H1 (cell line): Measurements from ENCODE around the gene HMCES. TPM values are rescaled to one million over a fixed set of nuclear protein-coding genes. Genes with fewer than 3 reads are reported as not detected.
A peak's percentile ranks its signal among the peaks of the same experiment; 100 is the strongest.

Experiments
- CTCF ChIA-PET: fragments of 300-600 bp; sonication (Branson Sonifier 250); formaldehyde crosslinking; loops from one replicate; lab custom pipeline; 2021; ENCODE audit not compliant: partially characterized antibody; lab: Charles Lee
- POLR2A ChIA-PET: fragments of 300-600 bp; sonication (Branson Sonifier 250); formaldehyde crosslinking; loops from one replicate; lab custom pipeline; 2021; ENCODE audit warnings: inconsistent platforms; ENCODE audit not compliant: partially characterized antibody; lab: Charles Lee
- DNase-seq, 2 experiments: peaks; one replicate each; pipeline versions ENCODE4 v3.0.0 to v3.0.0-alpha.2; 2010 to 2022; ENCODE audit warnings: low spot score in 2 of 2, low read depth in 1 of 2, mixed read lengths in 1 of 2
- FAIRE-seq: peaks from 2 replicates; lab custom pipeline; 2011; peaks lifted over from hg19 to GRCh38; lab: Jason Lieb, UNC
- H2AFZ ChIP-seq: 2 replicates; pipeline ENCODE4 v1.8.1; 2012; ENCODE audit warnings: low read length, inconsistent platforms
- H2AK5ac ChIP-seq: 2 replicates; pipeline ENCODE4 v1.6.1; 2013; ENCODE audit warnings: low read depth, low read length
- H2BK120ac ChIP-seq: replicated peaks from 2 replicates; pipeline ENCODE3; 2013; ENCODE audit warnings: low read depth, low read length, inconsistent platforms
- H2BK12ac ChIP-seq: 2 replicates; pipeline ENCODE4 v1.6.1; 2013; ENCODE audit warnings: low read depth, low read length
- H2BK15ac ChIP-seq: 2 replicates; pipeline ENCODE4 v1.6.1; 2013; ENCODE audit warnings: low read length
- H2BK20ac ChIP-seq: 2 replicates; pipeline ENCODE4 v1.6.1; 2013; ENCODE audit warnings: low read length
- H2BK5ac ChIP-seq: 2 replicates; pipeline ENCODE4 v1.6.1; 2013; ENCODE audit warnings: low read depth, low read length
- H3K14ac ChIP-seq: 2 replicates; pipeline ENCODE4 v1.6.1; 2013; ENCODE audit warnings: inconsistent platforms; ENCODE audit not compliant: insufficient read length
- H3K18ac ChIP-seq: 2 replicates; pipeline ENCODE4 v1.6.1; 2013; ENCODE audit warnings: low read length; ENCODE audit errors: extremely low read depth
- H3K23ac ChIP-seq: 2 replicates; pipeline ENCODE4 v1.6.1; 2013; ENCODE audit warnings: inconsistent platforms; ENCODE audit not compliant: insufficient read length
- H3K23me2 ChIP-seq: 2 replicates; pipeline ENCODE4 v1.6.1; 2013; ENCODE audit warnings: low read depth, low read length
- H3K27ac ChIP-seq: 2 replicates; pipeline ENCODE4 v1.6.1; 2011; ENCODE audit warnings: low read depth, low read length, inconsistent platforms
- H3K27me3 ChIP-seq, 4 experiments: replicated peaks in 1 of 4; 1 replicate in 1 of 4; 2 replicates in 3 of 4; pipeline versions ENCODE4 v1.6.1 to v1.8.1; 2011 to 2013; ENCODE audit warnings: low read length in 3 of 4, mild to moderate bottlenecking in 3 of 4, inconsistent platforms in 2 of 4, mixed read lengths in 2 of 4, moderate library complexity in 1 of 4; ENCODE audit not compliant: control insufficient read depth in 3 of 4, insufficient read depth in 3 of 4; ENCODE audit errors: extremely low read depth in 1 of 4
- H3K36me3 ChIP-seq, 4 experiments: 2 replicates each; pipeline versions ENCODE4 v1.6.1 to v1.8.1; 2011 to 2013; ENCODE audit warnings: mild to moderate bottlenecking in 4 of 4, low read length in 3 of 4, moderate library complexity in 2 of 4, control low read depth in 1 of 4, inconsistent platforms in 1 of 4; ENCODE audit not compliant: insufficient read depth in 4 of 4, control insufficient read depth in 2 of 4
- H3K4ac ChIP-seq: replicated peaks from 2 replicates; pipeline ENCODE3; 2013; ENCODE audit warnings: low read length, low read depth, mixed read lengths, inconsistent platforms; ENCODE audit not compliant: insufficient read length
- H3K4me1 ChIP-seq, 4 experiments: replicated peaks in 1 of 4; 1 replicate in 1 of 4; 2 replicates in 3 of 4; pipeline versions ENCODE4 v1.6.1 to v1.8.1; 2011 to 2013; ENCODE audit warnings: low read length in 3 of 4, inconsistent platforms in 2 of 4, mixed read lengths in 1 of 4; ENCODE audit not compliant: insufficient read depth in 4 of 4, control insufficient read depth in 3 of 4
- H3K4me2 ChIP-seq, 2 experiments: 2 replicates each; pipeline versions ENCODE4 v1.6.1 to v1.8.1; 2011 to 2013; ENCODE audit warnings: low read depth in 2 of 2, low read length in 2 of 2, control low read depth in 1 of 2, inconsistent platforms in 1 of 2, mild to moderate bottlenecking in 1 of 2; ENCODE audit not compliant: insufficient read depth in 1 of 2
- H3K4me3 ChIP-seq, 4 experiments: fragments of 200-600, 300-600 bp in 1 of 4; sonication (generic), shearing (Covaris generic), sonication (Bioruptor Twin) in 1 of 4; 2 replicates each; pipeline versions ENCODE4 v1.5.1 to v1.8.1; 2011 to 2016; ENCODE audit warnings: low read length in 4 of 4, low read depth in 3 of 4, control low read depth in 2 of 4, inconsistent platforms in 2 of 4, mild to moderate bottlenecking in 2 of 4, mixed read lengths in 1 of 4, moderate library complexity in 1 of 4; ENCODE audit not compliant: insufficient read depth in 2 of 4; ENCODE audit errors: extremely low read depth in 1 of 4
- H3K56ac ChIP-seq: replicated peaks from 2 replicates; pipeline ENCODE3; 2013; ENCODE audit warnings: low read depth, mild to moderate bottlenecking, mixed read lengths, low read length, inconsistent platforms; ENCODE audit not compliant: insufficient read length
- H3K79me1 ChIP-seq: 2 replicates; pipeline ENCODE4 v1.6.1; 2013; ENCODE audit warnings: low read depth, low read length, control low read depth
- H3K79me2 ChIP-seq, 2 experiments: 2 replicates each; pipeline versions ENCODE4 v1.6.1 to v1.8.1; 2012 to 2013; ENCODE audit warnings: low read length in 2 of 2, mild to moderate bottlenecking in 2 of 2, inconsistent platforms in 1 of 2; ENCODE audit not compliant: insufficient read depth in 2 of 2, control insufficient read depth in 1 of 2
- H3K9ac ChIP-seq, 4 experiments: replicated peaks in 1 of 4; 1 replicate in 1 of 4; 2 replicates in 3 of 4; pipeline versions ENCODE4 v1.6.1 to v1.8.1; 2011 to 2013; ENCODE audit warnings: low read depth in 3 of 4, low read length in 3 of 4, control low read depth in 2 of 4, mild to moderate bottlenecking in 2 of 4, moderate library complexity in 2 of 4, inconsistent platforms in 1 of 4; ENCODE audit errors: extremely low read depth in 1 of 4
- H3K9me3 ChIP-seq, 2 experiments: 2 replicates each; pipeline versions ENCODE4 v1.6.1 to v1.8.1; 2012 to 2013; ENCODE audit warnings: mild to moderate bottlenecking in 2 of 2, moderate library complexity in 2 of 2, control low read depth in 1 of 2, inconsistent platforms in 1 of 2, low read depth in 1 of 2, low read length in 1 of 2, mixed read lengths in 1 of 2; ENCODE audit not compliant: insufficient read depth in 2 of 2
- H4K20me1 ChIP-seq, 2 experiments: replicated peaks in 1 of 2; 2 replicates each; pipeline versions ENCODE3 to v1.8.1; 2011 to 2013; ENCODE audit warnings: inconsistent platforms in 2 of 2, low read length in 2 of 2, mild to moderate bottlenecking in 1 of 2; ENCODE audit not compliant: insufficient read depth in 2 of 2, control insufficient read depth in 1 of 2
- H4K5ac ChIP-seq: 2 replicates; pipeline ENCODE4 v1.6.1; 2013; ENCODE audit warnings: low read length, low read depth, mixed read lengths, inconsistent platforms; ENCODE audit not compliant: insufficient read length
- H4K8ac ChIP-seq: 2 replicates; pipeline ENCODE4 v1.8.0; 2013; ENCODE audit warnings: mild to moderate bottlenecking, moderate library complexity, low read length, inconsistent platforms; ENCODE audit not compliant: insufficient read depth; ENCODE audit errors: extremely low read depth
- H4K91ac ChIP-seq: replicated peaks from 2 replicates; pipeline ENCODE3; 2013; ENCODE audit warnings: low read length, mixed read lengths, inconsistent platforms; ENCODE audit not compliant: insufficient read length
- CTCF ChIP-seq, 3 experiments: IDR thresholded peaks; 1 replicate in 2 of 3; 2 replicates in 1 of 3; pipeline versions ENCODE4 v1.5.1 to v1.6.1; 2011; ENCODE audit warnings: low read length in 3 of 3, mild to moderate bottlenecking in 3 of 3, inconsistent platforms in 2 of 3, low read depth in 1 of 3, moderate library complexity in 1 of 3; ENCODE audit not compliant: insufficient read depth in 1 of 3; ENCODE audit errors: control extremely low read depth in 1 of 3
- EGR1 ChIP-seq: IDR thresholded peaks from 2 replicates; pipeline ENCODE4 v1.6.1; 2011; ENCODE audit warnings: low read depth, low read length, borderline replicate concordance
- WGBS, 2 experiments: shearing (Covaris generic) in 1 of 2; methylation state at CpG; one replicate each; pipeline versions ENCODE4 v1.1.6 to v1.1.7; 2013 to 2015; ENCODE audit warnings: low lambda C conversion rate in 2 of 2, mixed read lengths in 2 of 2, inconsistent platforms in 1 of 2, low coverage in 1 of 2, missing lambda C conversion rate in 1 of 2; ENCODE audit not compliant: insufficient replicate concordance in 2 of 2, insufficient coverage in 1 of 2, insufficient read length in 1 of 2; ENCODE audit errors: extremely low coverage in 1 of 2, missing lambda C conversion rate in 1 of 2; 5-methylcytosine and 5-hydroxymethylcytosine counted together
- polyA plus RNA-seq, 7 experiments: library from polyadenylated mRNA; depleted of rRNA in 3 of 7; stranded (reverse) in 5 of 7; unstranded in 2 of 7; fragments of >200 nt in 5 of 7; fragments of 200-250 nt in 2 of 7; gene quantifications; 1 replicate in 5 of 7; 2 replicates in 1 of 7; 4 replicates in 1 of 7; pipeline versions ENCODE4 v1.2.1 to v1.2.3, GENCODE V29; 2011 to 2013; ENCODE audit warnings: missing spikeins in 2 of 7, mixed read lengths in 2 of 7
- total RNA-seq: library from RNA; stranded (reverse); fragmentation: NEBNext Ultra II Directional; extraction: Animal tissue kit (Norgen Biotek cat#: 25700); gene quantifications from 2 replicates; pipeline ENCODE4 v1.2.1, GENCODE V29; 2021

HMCES gene
- total and polyA plus RNA-seq, 2 of the 8 experiments (the other 6 are each of a cell fraction or from before 2014, with no cell fraction given): 27.6 to 49.5 TPM

DNA sequence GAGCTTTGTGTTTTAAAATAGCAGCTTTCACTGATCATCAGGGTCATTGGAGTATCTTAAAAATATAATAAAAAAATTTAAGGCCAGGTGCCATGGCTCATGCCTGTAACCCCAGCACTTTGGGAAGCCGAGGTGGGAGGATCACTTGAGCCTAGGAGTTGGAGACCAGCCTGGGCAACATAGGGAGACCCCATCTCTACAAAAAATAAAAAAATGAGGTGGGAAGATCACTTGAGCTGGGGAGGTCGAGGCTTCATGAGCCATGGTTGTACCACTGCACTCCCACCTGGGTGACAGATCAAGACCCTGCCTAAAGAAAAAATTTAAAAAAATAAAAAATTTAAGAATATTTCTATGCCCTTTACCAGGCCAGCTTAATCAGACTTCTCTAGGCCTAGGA lies 1.5 kb downstream of the HMCES start:
- no peak overlapping the region for H3K4ac ChIP-seq
- no peak overlapping the region for H2BK120ac ChIP-seq
- no peak for DNase-seq
- H3K56ac ChIP-seq: no peak overlapping the region
- H4K8ac ChIP-seq: no peak overlapping the region
- no peak overlapping the region for H2BK12ac ChIP-seq
- no peaks in the 10 kb centered on the region for H3K79me1 ChIP-seq
- no peak overlapping the region for H2AK5ac ChIP-seq
- peak overlapping the region; percentile 92 to 96 (median 94); a peak in 7 of 8 replicates for H3K4me3 ChIP-seq
- no peak overlapping the region for H2BK5ac ChIP-seq
- no peak overlapping the region for H3K27ac ChIP-seq
- H3K14ac ChIP-seq: no peak overlapping the region
- H4K20me1 ChIP-seq: no peaks in the 10 kb centered on the region
- H3K4me1 ChIP-seq: peaks cover 0 to 13% (median 6%) of the 10 kb centered on the region in 4 experiments; a peak in 6 of 7 replicates
- no peak for TF ChIP-seq EGR1
- TF ChIP-seq CTCF (IDR thresholded peaks at IDR 0.05; ENCODE audit: control extremely low read depth in 1 of 3, insufficient read depth in 1 of 3, low read depth in 1 of 3, low read length in 3 of 3): no peak
- TF ChIP-seq, all 59 proteins: peak for 0
- no peak overlapping the region for H2BK15ac ChIP-seq
- no peaks in the 10 kb centered on the region for H3K27me3 ChIP-seq
- no peak overlapping the region for H3K23ac ChIP-seq
- peaks cover 0 to 7% of the 10 kb centered on the region in 2 experiments; a peak in 2 of 4 replicates for H3K79me2 ChIP-seq
- CTCF ChIA-PET: interaction anchor here (0.6 to 1.3 kb wide), 6 partner anchors 8 to 370 kb away, joined by 3 to 8 read pairs (median 4); a partner anchor contains a TSS
- H3K4me2 ChIP-seq: peak overlapping the region; percentile 87 to 99
- H4K5ac ChIP-seq: no peak overlapping the region
- no peak overlapping the region for H2BK20ac ChIP-seq
- WGBS, 2 experiments: 90% methylated on average over 2 of the region's 2 CpGs; no CpG with 5 or more reads in 1 of the 2 experiments
- no peaks in the 10 kb centered on the region for H3K9me3 ChIP-seq
- no peak overlapping the region; a peak in 1 of 7 replicates for H3K9ac ChIP-seq
- no peak overlapping the region for H4K91ac ChIP-seq
- peaks cover 7% of the 10 kb centered on the region; the same call in 1 of the 2 replicates for H3K23me2 ChIP-seq
- H2AFZ ChIP-seq: no peak overlapping the region
- peaks cover 2 to 21% (median 10%) of the 10 kb centered on the region in 4 experiments; a peak in 7 of 8 replicates for H3K36me3 ChIP-seq
- POLR2A ChIA-PET: interaction anchor here (0.6 to 5.4 kb wide), 9 partner anchors 8 to 118 kb away, joined by 3 to 92 read pairs (median 4); a partner anchor contains a TSS
- no peak for FAIRE-seq
- no peak overlapping the region for H3K18ac ChIP-seq
